GM12878 (cell line): ENCODE results near the gene PPA1. TPM values are rescaled to one million over a fixed set of nuclear protein-coding genes. Genes with fewer than 3 reads are reported as not detected.

Experiments used
- ATAC-seq: fragments of 200-7000 bp; cut with Tn5 transposase; 3 replicates; pipeline ENCODE4 v1.9.1; 2020; ENCODE audit warnings: mild to moderate bottlenecking, moderate library complexity
- BruUV-seq: library from RNA; stranded (reverse); fragments of 400-500 nt; replicated peaks from 2 replicates; lab custom pipeline; 2021; lab: Mats Ljungman, UMichigan
- CTCF ChIA-PET: fragments of 300-600 bp; sonication (Branson Sonifier 250); formaldehyde crosslinking; extraction: SDS; loops from one replicate; lab custom pipeline; 2021; ENCODE audit warnings: inconsistent platforms; lab: Yijun Ruan, JAX
- POLR2A ChIA-PET: fragments of 350-600 bp; formaldehyde crosslinking; extraction: SDS; loops from one replicate; lab custom pipeline; 2021; ENCODE audit warnings: inconsistent platforms; lab: Charles Lee
- RAD21 ChIA-PET: fragments of 300-600 bp; sonication (Branson Sonifier 250); formaldehyde crosslinking; loops from one replicate; lab custom pipeline; 2023; ENCODE audit warnings: antibody characterized with exemption; ENCODE audit not compliant: unreplicated experiment; lab: Charles Lee
- SMC1A ChIA-PET: fragments of 300-600 bp; sonication (Branson Sonifier 250); formaldehyde crosslinking; loops from one replicate; lab custom pipeline; 2023; ENCODE audit not compliant: unreplicated experiment, uncharacterized antibody; lab: Charles Lee
- DNase-seq: peaks from one replicate; pipeline ENCODE4 v3.0.0-alpha.2; 2011; ENCODE audit warnings: low read depth, low spot score
- FAIRE-seq: peaks from 3 replicates; lab custom pipeline; 2011; peaks lifted over from hg19 to GRCh38; lab: Jason Lieb, UNC
- H2AFZ ChIP-seq: 2 replicates; pipeline ENCODE4 v1.6.0; 2011; ENCODE audit warnings: low read depth, low read length, control low read depth; ENCODE audit not compliant: control insufficient read depth
- H3K27ac ChIP-seq: 2 replicates; pipeline ENCODE4 v1.5.1; 2011; ENCODE audit warnings: control low read depth; ENCODE audit not compliant: control insufficient read depth, insufficient read depth
- H3K27me3 ChIP-seq, 2 experiments: replicated peaks in 1 of 2; 2 replicates each; pipeline versions ENCODE4 v1.6.0 to v1.6.1; 2011; ENCODE audit warnings: low read length in 1 of 2; ENCODE audit not compliant: control insufficient read depth in 2 of 2, insufficient read depth in 2 of 2
- H3K36me3 ChIP-seq, 2 experiments: 2 replicates each; pipeline ENCODE4 v1.5.1; 2011; ENCODE audit warnings: low read length in 1 of 2; ENCODE audit not compliant: control insufficient read depth in 2 of 2, insufficient read depth in 2 of 2
- H3K4me1 ChIP-seq: 2 replicates; pipeline ENCODE4 v1.6.1; 2011; ENCODE audit warnings: mild to moderate bottlenecking, low read length, moderate library complexity, mixed read lengths; ENCODE audit not compliant: control insufficient read depth, insufficient read depth
- H3K4me2 ChIP-seq: 2 replicates; pipeline ENCODE4 v1.6.0; 2011; ENCODE audit warnings: control low read depth; ENCODE audit not compliant: control insufficient read depth, insufficient read depth
- H3K4me3 ChIP-seq: fragments of 200-600 bp; sonication (generic); 2 replicates; pipeline ENCODE4 v1.5.1; 2016
- H3K79me2 ChIP-seq: 2 replicates; pipeline ENCODE4 v1.6.0; 2011; ENCODE audit warnings: low read length; ENCODE audit not compliant: control insufficient read depth, insufficient read depth
- H3K9ac ChIP-seq: 2 replicates; pipeline ENCODE4 v1.8.0; 2011; ENCODE audit warnings: low read length, control low read depth, mixed read lengths; ENCODE audit not compliant: control insufficient read depth, insufficient read depth
- H3K9me3 ChIP-seq: replicated peaks from 3 replicates; pipeline ENCODE4 v1.5.1; 2011; ENCODE audit warnings: mild to moderate bottlenecking, low read length; ENCODE audit not compliant: control insufficient read depth, insufficient read depth
- H4K20me1 ChIP-seq: 2 replicates; pipeline ENCODE4 v1.6.0; 2011; ENCODE audit not compliant: control insufficient read depth, insufficient read depth
- ETV6 ChIP-seq, 2 experiments: fragments of 450-650 bp in 1 of 2; IDR thresholded peaks in 1 of 2; conservative IDR thresholded peaks in 1 of 2; 2 replicates each; pipeline ENCODE4 v1.6.1; 2014; ENCODE audit warnings: antibody characterized with exemption in 1 of 2, borderline replicate concordance in 1 of 2, low read depth in 1 of 2, mild to moderate bottlenecking in 1 of 2, moderate library complexity in 1 of 2
- FOXM1 ChIP-seq: IDR thresholded peaks from 2 replicates; pipeline ENCODE4 v1.6.1; 2012; ENCODE audit warnings: low read depth, mild to moderate bottlenecking, inconsistent platforms, low read length, moderate library complexity
- HDAC6 ChIP-seq: fragments of 200-600 bp; sonication (generic); IDR thresholded peaks from one replicate; pipeline ENCODE4 v1.8.0; 2017; ENCODE audit warnings: antibody characterized with exemption; ENCODE audit not compliant: unreplicated experiment
- KDM1A ChIP-seq: fragments of 200-600 bp; sonication (generic); IDR thresholded peaks from 2 replicates; pipeline ENCODE4 v1.6.1; 2016; ENCODE audit warnings: borderline replicate concordance
- LARP7 ChIP-seq: fragments of 450-650 bp; IDR thresholded peaks from 2 replicates; pipeline ENCODE4 v1.6.1; 2017; ENCODE audit warnings: mild to moderate bottlenecking
- MTA2 ChIP-seq: fragments of 450-650 bp; IDR thresholded peaks from 2 replicates; pipeline ENCODE4 v1.6.1; 2016; ENCODE audit warnings: low read depth, mild to moderate bottlenecking, moderate library complexity
- NFYA ChIP-seq: IDR thresholded peaks from 2 replicates; pipeline ENCODE4 v1.6.1; 2011; ENCODE audit warnings: low read depth, mild to moderate bottlenecking, low read length, improper control_type of control experiment, borderline replicate concordance
- NR2C1 ChIP-seq: fragments of 450-650 bp; IDR thresholded peaks from 2 replicates; pipeline ENCODE4 v1.6.1; 2017; ENCODE audit warnings: antibody characterized with exemption, mild to moderate bottlenecking, moderate library complexity
- RELA ChIP-seq: fragments of 450-650 bp; IDR thresholded peaks from 2 replicates; pipeline ENCODE4 v1.8.0; 2014; ENCODE audit warnings: borderline replicate concordance; ENCODE audit not compliant: partially characterized antibody
- RUNX3 ChIP-seq: IDR thresholded peaks from 2 replicates; pipeline ENCODE4 v1.6.1; 2012; ENCODE audit warnings: low read length, inconsistent platforms
- SP1 ChIP-seq: IDR thresholded peaks from one replicate; pipeline ENCODE4 v1.6.1; 2011; ENCODE audit warnings: low read depth, low read length
- SUPT20H ChIP-seq: IDR thresholded peaks from 2 replicates; pipeline ENCODE4 v1.6.1; 2011; ENCODE audit warnings: low read depth, mild to moderate bottlenecking, low read length, moderate library complexity, borderline replicate concordance; ENCODE audit not compliant: control insufficient read depth
- ZNF24 ChIP-seq: fragments of 450-650 bp; IDR thresholded peaks from 2 replicates; pipeline ENCODE4 v1.6.1; 2017; ENCODE audit warnings: antibody characterized with exemption, mild to moderate bottlenecking
- WGBS: methylation state at CpG from one replicate; pipeline ENCODE4 v1.1.6; 2016; ENCODE audit warnings: low lambda C conversion rate; ENCODE audit not compliant: insufficient replicate concordance, insufficient coverage; ENCODE audit errors: missing lambda C conversion rate; 5-methylcytosine and 5-hydroxymethylcytosine counted together
- in situ Hi-C: fragments of 300-500 bp; cut with MboI; formaldehyde crosslinking; loops from 9 replicates; pipeline ENCODE4 v1.14.3; 2018; ENCODE audit warnings: mixed read lengths
- intact Hi-C: fragments of 100-400 bp; cut with micrococcal nuclease; formaldehyde crosslinking; loops from one replicate; pipeline ENCODE4 v1.14.2; 2022; ENCODE audit not compliant: unreplicated experiment
- polyA plus RNA-seq, 11 experiments: library from polyadenylated mRNA; depleted of rRNA in 4 of 11; unstranded in 6 of 11; stranded (reverse) in 5 of 11; fragments of >200 nt; fragmentation: Nextera tagmentation in 4 of 11; fragmentation: Illumina TruSeq in 1 of 11; extraction: Ambion mirVana in 4 of 11; extraction: Trizol in 1 of 11; gene quantifications; 1 replicate in 1 of 11; 2 replicates in 10 of 11; pipeline versions ENCODE4 v1.2.1 to v1.2.3, GENCODE V29; 2011 to 2016; ENCODE audit warnings: inconsistent platforms in 2 of 11, missing spikeins in 2 of 11, low read depth in 1 of 11
- total RNA-seq, 4 experiments: library from RNA; depleted of rRNA in 3 of 4; stranded (reverse); fragments of >200 nt in 3 of 4; fragmentation: Illumina TruSeq in 1 of 4; extraction: Trizol in 1 of 4; gene quantifications; 2 replicates each; pipeline versions ENCODE4 v1.2.1 to v1.2.3, GENCODE V29; 2013 to 2021
- TF ChIP-seq, protein P1 (sequence below): fragments of 450-650 bp; formaldehyde crosslinking; IDR thresholded peaks from 2 replicates; pipeline ENCODE4 v1.4.0; 2022; ENCODE audit warnings: mild to moderate bottlenecking, moderate library complexity
- TF ChIP-seq, protein P2 (sequence below): IDR thresholded peaks from 2 replicates; pipeline ENCODE4 v1.6.1; 2012; ENCODE audit warnings: mild to moderate bottlenecking, low read depth, low read length
- TF ChIP-seq, protein P3 (sequence below): IDR thresholded peaks from 2 replicates; pipeline ENCODE4 v1.6.1; 2011; ENCODE audit warnings: mild to moderate bottlenecking, low read depth, low read length, moderate library complexity; ENCODE audit not compliant: insufficient replicate concordance

Gene PPA1
- total and polyA plus RNA-seq, 10 of the 15 experiments (the other 5 are each of a cell fraction or from before 2014, with no cell fraction given) = 224 to 452 (median 346) TPM

DNA sequence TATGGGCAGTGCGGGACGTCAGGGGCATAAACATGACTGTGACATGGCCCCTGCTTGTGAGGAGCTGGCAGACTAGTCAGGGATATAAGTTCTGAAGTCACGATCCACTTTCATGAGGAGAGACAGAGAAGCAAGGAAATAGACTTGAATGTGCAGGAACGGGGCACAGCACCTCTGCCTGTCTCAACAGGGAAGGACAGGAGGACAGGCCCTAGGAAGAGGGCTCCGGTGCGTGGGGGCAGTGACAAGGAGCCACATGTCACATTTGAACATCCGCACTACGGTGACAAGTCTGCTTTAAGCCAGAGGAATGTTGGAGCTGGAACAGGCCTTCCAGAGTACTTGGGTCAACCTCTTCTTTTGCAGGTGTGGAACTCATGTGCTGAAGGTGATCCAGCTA, 43.1 kb downstream of the PPA1 start:
- Histone ChIP-seq H3K4me3 (no peak overlapping the region), H4K20me1 (no peaks in the 10 kb centered on the region), H3K79me2 (no peaks in the 10 kb centered on the region), H3K9me3 (no peaks in the 10 kb centered on the region), H3K4me1 (peaks cover 3% of the 10 kb centered on the region; the same call in 1 of the 2 replicates), H3K4me2 (no peak overlapping the region), H2AFZ (no peak overlapping the region), H3K9ac (no peak overlapping the region), H3K27me3 (no peaks in the 10 kb centered on the region), H3K27ac (no peak overlapping the region), H3K36me3 (no peaks in the 10 kb centered on the region)
- ATAC-seq = no peak
- WGBS = 89% methylated on average over 8 of the region's 8 CpGs
- ChIA-PET RAD21 (no interaction called here), CTCF (interaction anchor here (1.3 kb wide), 1 partner anchor 74 kb away, joined by 5 read pairs; no protein-coding TSS in a partner anchor), SMC1A (interaction anchor here (1.1 kb wide), 2 partner anchors 10 to 12 kb away, joined by 3 to 4 read pairs; no protein-coding TSS in a partner anchor), POLR2A (no interaction called here)
- no TSS peak for BruUV-seq
- intact Hi-C loops (no loop called here), in situ Hi-C loops (no loop called here)
- FAIRE-seq = no peak
- no peak for DNase-seq
- TF ChIP-seq HDAC6 (no peak), RUNX3 (no peak), FOXM1 (no peak), RELA (no peak), SUPT20H (no peak), NFYA (no peak), NR2C1 (no peak), LARP7 (no peak), ETV6 (conservative IDR thresholded peaks at IDR 0.05 in 1 of 2, IDR thresholded peaks at IDR 0.05 in 1 of 2; ENCODE audit: borderline replicate concordance in 1 of 2, low read depth in 1 of 2) (no peak), MTA2 (no peak), ZNF24 (no peak), SP1 (no peak), KDM1A (no peak)
- TF ChIP-seq, protein P1, sequence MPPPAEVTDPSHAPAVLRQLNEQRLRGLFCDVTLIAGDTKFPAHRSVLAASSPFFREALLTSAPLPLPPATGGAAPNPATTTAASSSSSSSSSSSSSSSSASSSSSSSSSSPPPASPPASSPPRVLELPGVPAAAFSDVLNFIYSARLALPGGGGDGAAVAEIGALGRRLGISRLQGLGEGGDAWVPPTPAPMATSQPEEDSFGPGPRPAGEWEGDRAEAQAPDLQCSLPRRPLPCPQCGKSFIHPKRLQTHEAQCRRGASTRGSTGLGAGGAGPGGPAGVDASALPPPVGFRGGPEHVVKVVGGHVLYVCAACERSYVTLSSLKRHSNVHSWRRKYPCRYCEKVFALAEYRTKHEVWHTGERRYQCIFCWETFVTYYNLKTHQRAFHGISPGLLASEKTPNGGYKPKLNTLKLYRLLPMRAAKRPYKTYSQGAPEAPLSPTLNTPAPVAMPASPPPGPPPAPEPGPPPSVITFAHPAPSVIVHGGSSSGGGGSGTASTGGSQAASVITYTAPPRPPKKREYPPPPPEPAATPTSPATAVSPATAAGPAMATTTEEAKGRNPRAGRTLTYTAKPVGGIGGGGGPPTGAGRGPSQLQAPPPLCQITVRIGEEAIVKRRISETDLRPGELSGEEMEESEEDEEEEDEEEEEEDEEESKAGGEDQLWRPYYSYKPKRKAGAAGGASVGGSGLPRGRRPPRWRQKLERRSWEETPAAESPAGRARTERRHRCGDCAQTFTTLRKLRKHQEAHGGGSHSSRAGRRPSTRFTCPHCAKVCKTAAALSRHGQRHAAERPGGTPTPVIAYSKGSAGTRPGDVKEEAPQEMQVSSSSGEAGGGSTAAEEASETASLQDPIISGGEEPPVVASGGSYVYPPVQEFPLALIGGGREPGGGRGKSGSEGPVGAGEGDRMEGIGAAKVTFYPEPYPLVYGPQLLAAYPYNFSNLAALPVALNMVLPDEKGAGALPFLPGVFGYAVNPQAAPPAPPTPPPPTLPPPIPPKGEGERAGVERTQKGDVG (CRISPR knock-in tag) = no peak
- TF ChIP-seq, protein P2, sequence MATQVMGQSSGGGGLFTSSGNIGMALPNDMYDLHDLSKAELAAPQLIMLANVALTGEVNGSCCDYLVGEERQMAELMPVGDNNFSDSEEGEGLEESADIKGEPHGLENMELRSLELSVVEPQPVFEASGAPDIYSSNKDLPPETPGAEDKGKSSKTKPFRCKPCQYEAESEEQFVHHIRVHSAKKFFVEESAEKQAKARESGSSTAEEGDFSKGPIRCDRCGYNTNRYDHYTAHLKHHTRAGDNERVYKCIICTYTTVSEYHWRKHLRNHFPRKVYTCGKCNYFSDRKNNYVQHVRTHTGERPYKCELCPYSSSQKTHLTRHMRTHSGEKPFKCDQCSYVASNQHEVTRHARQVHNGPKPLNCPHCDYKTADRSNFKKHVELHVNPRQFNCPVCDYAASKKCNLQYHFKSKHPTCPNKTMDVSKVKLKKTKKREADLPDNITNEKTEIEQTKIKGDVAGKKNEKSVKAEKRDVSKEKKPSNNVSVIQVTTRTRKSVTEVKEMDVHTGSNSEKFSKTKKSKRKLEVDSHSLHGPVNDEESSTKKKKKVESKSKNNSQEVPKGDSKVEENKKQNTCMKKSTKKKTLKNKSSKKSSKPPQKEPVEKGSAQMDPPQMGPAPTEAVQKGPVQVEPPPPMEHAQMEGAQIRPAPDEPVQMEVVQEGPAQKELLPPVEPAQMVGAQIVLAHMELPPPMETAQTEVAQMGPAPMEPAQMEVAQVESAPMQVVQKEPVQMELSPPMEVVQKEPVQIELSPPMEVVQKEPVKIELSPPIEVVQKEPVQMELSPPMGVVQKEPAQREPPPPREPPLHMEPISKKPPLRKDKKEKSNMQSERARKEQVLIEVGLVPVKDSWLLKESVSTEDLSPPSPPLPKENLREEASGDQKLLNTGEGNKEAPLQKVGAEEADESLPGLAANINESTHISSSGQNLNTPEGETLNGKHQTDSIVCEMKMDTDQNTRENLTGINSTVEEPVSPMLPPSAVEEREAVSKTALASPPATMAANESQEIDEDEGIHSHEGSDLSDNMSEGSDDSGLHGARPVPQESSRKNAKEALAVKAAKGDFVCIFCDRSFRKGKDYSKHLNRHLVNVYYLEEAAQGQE = no peak
- TF ChIP-seq, protein P3, sequence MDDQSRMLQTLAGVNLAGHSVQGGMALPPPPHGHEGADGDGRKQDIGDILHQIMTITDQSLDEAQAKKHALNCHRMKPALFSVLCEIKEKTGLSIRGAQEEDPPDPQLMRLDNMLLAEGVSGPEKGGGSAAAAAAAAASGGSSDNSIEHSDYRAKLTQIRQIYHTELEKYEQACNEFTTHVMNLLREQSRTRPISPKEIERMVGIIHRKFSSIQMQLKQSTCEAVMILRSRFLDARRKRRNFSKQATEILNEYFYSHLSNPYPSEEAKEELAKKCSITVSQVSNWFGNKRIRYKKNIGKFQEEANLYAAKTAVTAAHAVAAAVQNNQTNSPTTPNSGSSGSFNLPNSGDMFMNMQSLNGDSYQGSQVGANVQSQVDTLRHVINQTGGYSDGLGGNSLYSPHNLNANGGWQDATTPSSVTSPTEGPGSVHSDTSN = no peak
